ENCODE measurements around the gene OR51I1.

The OR51I1 gene

DNA sequence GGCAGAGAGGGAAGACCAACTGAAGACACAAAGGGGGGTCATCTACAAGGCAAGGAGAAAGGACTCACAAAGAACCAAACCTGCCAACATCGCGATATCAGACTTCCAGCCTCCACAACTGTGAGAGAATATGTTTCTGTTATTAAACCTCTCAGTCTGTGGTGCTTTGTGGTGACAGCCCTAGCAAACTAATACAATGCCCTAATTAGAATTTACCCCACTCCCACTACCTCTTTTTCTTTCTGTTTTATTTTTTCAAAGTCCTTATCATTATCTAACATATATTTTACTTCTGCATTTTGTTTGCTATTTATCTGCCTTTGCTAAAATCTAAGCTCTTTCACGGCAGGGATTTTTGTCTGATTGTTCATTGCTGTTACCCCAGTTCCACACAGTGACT, 44.7 kb upstream of the OR51I1 start:
- DNase-seq (ENCODE audit: low read depth) = no peak
- no peak overlapping the region for H3K4me3 ChIP-seq (ENCODE audit: low read depth, low read length)
- TF ChIP-seq MYC (IDR thresholded peaks at IDR 0.05; ENCODE audit: low read depth, low read length) (no peak), POLR2A (IDR thresholded peaks at IDR 0.05; ENCODE audit: extremely low read depth, insufficient read length) (no peak)
- TF ChIP-seq, protein P1, sequence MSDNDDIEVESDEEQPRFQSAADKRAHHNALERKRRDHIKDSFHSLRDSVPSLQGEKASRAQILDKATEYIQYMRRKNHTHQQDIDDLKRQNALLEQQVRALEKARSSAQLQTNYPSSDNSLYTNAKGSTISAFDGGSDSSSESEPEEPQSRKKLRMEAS (IDR thresholded peaks at IDR 0.05; ENCODE audit: low read depth, low read length) = no peak
- TF ChIP-seq, protein P2, sequence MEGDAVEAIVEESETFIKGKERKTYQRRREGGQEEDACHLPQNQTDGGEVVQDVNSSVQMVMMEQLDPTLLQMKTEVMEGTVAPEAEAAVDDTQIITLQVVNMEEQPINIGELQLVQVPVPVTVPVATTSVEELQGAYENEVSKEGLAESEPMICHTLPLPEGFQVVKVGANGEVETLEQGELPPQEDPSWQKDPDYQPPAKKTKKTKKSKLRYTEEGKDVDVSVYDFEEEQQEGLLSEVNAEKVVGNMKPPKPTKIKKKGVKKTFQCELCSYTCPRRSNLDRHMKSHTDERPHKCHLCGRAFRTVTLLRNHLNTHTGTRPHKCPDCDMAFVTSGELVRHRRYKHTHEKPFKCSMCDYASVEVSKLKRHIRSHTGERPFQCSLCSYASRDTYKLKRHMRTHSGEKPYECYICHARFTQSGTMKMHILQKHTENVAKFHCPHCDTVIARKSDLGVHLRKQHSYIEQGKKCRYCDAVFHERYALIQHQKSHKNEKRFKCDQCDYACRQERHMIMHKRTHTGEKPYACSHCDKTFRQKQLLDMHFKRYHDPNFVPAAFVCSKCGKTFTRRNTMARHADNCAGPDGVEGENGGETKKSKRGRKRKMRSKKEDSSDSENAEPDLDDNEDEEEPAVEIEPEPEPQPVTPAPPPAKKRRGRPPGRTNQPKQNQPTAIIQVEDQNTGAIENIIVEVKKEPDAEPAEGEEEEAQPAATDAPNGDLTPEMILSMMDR (IDR thresholded peaks at IDR 0.05; ENCODE audit: low read depth, low read length) = no peak

DNA sequence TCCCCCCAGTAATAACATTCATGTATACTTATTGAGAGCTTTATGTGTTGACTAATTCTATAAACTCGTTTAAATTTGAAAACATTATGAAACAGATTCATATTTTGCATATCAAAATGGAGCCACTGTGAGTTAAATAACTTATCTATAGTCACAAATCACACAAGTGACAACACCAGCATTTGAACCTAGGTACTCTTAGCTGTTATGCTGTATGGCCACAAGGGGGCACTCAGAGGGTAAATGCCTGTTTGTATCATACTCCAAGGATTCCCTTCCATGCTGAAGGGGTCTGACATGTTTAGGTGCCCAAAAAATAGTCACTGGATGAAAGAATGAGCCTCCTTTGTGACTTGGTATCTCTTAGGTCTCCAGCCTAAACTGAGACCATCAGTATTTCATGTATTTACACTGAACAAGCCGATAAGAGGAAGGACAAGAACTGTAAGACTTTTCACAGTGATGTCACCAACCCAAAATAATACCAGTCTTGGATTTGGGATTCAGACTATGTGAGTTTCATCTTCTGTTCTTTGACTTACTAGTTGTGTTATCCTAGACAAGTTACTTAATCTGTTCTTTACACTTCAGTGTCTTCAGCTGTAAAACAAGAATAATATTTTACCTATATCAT, 35.0 kb upstream of the OR51I1 start:
- peak; percentile 48 for DNase-seq (ENCODE audit: low read depth)
- TF ChIP-seq, protein P1 (IDR thresholded peaks at IDR 0.05; ENCODE audit: low read depth, low read length) = no peak
- no peak for TF ChIP-seq MYC (IDR thresholded peaks at IDR 0.05; ENCODE audit: low read depth, low read length)
- TF ChIP-seq, protein P2 (IDR thresholded peaks at IDR 0.05; ENCODE audit: low read depth, low read length) = peak; percentile 88
- TF ChIP-seq POLR2A (IDR thresholded peaks at IDR 0.05; ENCODE audit: extremely low read depth, insufficient read length) = no peak

DNA sequence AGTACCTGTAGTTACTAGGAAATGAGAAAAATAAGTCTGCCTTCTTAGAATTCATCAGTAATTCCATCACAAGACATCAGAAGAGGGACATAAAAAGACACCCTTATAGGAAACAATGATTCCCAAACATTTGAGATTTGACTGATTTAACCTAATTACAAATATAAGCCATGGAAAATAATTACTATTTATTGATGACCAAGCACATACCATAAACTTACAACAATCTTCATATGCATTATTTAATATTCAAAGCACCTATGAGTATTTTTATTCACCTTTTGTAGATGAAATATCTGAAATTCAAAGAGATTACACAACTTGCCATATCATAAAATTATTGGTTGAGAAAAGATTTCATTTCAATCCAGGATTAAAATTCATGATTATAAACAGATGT, 32.6 kb upstream of the OR51I1 start:
- no peak for DNase-seq (ENCODE audit: low read depth)
- no peak overlapping the region for H3K4me3 ChIP-seq (ENCODE audit: low read depth, low read length)

More for the DNA sequence above, 35.0 kb upstream of the OR51I1 start:
- H3K4me3 ChIP-seq (ENCODE audit: low read depth, low read length) = no peak overlapping the region

DNA sequence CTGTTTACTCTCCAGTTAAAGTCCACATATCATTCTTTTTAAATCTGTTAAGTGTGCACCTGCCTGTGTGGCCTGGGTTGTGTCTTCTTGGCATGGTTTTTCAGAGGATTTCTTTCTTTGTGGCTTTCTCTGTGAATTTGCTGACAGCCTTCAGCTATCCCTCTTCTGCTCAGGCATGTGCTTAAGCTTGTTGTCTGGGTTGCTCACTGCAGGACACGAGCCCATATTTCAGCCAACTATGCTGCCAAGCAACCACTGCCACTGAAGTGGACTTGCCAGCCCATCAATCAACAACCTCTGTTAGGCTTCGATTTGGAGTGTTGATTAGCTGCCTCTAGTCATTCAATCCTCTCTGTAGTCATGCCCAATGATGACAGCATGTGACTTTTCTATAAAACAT, 26.2 kb upstream of the OR51I1 start:
- TF ChIP-seq POLR2A (IDR thresholded peaks at IDR 0.05; ENCODE audit: extremely low read depth, insufficient read length) (no peak), MYC (IDR thresholded peaks at IDR 0.05; ENCODE audit: low read depth, low read length) (no peak)
- TF ChIP-seq, protein P1 (IDR thresholded peaks at IDR 0.05; ENCODE audit: low read depth, low read length) = no peak
- TF ChIP-seq, protein P2 (IDR thresholded peaks at IDR 0.05; ENCODE audit: low read depth, low read length) = no peak
- no peak for DNase-seq (ENCODE audit: low read depth)
- no peak overlapping the region for H3K4me3 ChIP-seq (ENCODE audit: low read depth, low read length)

More for the DNA sequence above, 32.6 kb upstream of the OR51I1 start:
- TF ChIP-seq, protein P2 (IDR thresholded peaks at IDR 0.05; ENCODE audit: low read depth, low read length) = no peak
- TF ChIP-seq, protein P1 (IDR thresholded peaks at IDR 0.05; ENCODE audit: low read depth, low read length) = no peak
- TF ChIP-seq POLR2A (IDR thresholded peaks at IDR 0.05; ENCODE audit: extremely low read depth, insufficient read length) (no peak), MYC (IDR thresholded peaks at IDR 0.05; ENCODE audit: low read depth, low read length) (no peak)

DNA sequence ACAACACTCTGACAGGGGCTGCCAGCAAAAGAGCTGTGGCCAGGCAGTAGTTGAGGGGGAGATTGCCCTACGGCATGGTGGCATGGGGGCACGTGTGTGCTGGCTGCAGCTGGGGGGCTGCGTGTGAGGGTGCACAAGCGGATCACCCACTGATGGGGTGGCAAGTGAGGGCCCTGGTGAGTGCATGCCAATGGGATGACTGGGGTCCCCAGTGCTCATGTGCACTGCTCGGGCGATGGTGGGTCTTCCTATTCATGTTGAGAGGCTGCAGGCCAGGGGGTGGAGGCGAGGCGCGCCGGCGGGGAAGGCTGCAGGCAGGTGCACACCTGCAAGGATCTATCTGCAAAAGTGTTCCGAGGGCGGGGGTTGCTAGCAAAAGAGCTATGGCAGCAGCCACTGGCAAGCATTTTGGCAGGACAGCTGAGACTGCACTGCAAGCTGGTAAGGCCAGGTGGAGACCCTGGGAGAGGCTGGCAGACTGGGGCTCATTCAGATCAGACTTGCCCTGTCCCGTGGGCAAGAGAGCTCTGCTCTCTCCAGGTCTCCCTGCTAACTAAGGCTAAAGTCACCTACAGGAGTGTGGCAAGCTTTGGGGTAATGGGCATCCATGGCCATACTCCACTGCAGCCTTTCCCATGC, 19.8 kb upstream of the OR51I1 start:
- DNase-seq (ENCODE audit: low read depth) = no peak
- TF ChIP-seq MYC (IDR thresholded peaks at IDR 0.05; ENCODE audit: low read depth, low read length) (no peak), POLR2A (IDR thresholded peaks at IDR 0.05; ENCODE audit: extremely low read depth, insufficient read length) (no peak)
- TF ChIP-seq, protein P1 (IDR thresholded peaks at IDR 0.05; ENCODE audit: low read depth, low read length) = no peak
- TF ChIP-seq, protein P2 (IDR thresholded peaks at IDR 0.05; ENCODE audit: low read depth, low read length) = no peak
- no peak overlapping the region for H3K4me3 ChIP-seq (ENCODE audit: low read depth, low read length)

All from NB4 (cell line).